Adipocyte (in vitro differentiated cells): ENCODE data around the gene HOXD4.

Experiments used
- DNase-seq: peaks from one replicate; pipeline ENCODE4 v3.0.0-alpha.2; 2015; ENCODE audit warnings: low read depth
- H3K27me3 ChIP-seq: replicated peaks from 2 replicates; pipeline ENCODE4 v1.7.0; 2013; ENCODE audit warnings: mild to moderate bottlenecking, low read length, moderate library complexity; ENCODE audit not compliant: control insufficient read depth, insufficient read depth
- H3K36me3 ChIP-seq: 2 replicates; pipeline ENCODE4 v1.7.0; 2013; ENCODE audit warnings: low read length, mild to moderate bottlenecking, moderate library complexity; ENCODE audit not compliant: control insufficient read depth, insufficient read depth, severe bottlenecking
- H3K4me1 ChIP-seq: 2 replicates; pipeline ENCODE4 v1.7.0; 2013; ENCODE audit warnings: mild to moderate bottlenecking, low read length, moderate library complexity; ENCODE audit not compliant: control insufficient read depth, insufficient read depth
- H3K4me3 ChIP-seq: 2 replicates; pipeline ENCODE4 v1.7.0; 2013; ENCODE audit warnings: mild to moderate bottlenecking, low read length, moderate library complexity
- H3K9ac ChIP-seq: 2 replicates; pipeline ENCODE4 v1.7.0; 2013; ENCODE audit warnings: mild to moderate bottlenecking, low read length, moderate library complexity
- H3K9me3 ChIP-seq: 2 replicates; pipeline ENCODE4 v1.7.0; 2013; ENCODE audit warnings: mild to moderate bottlenecking, low read length, moderate library complexity; ENCODE audit not compliant: control insufficient read depth

The HOXD4 gene

DNA sequence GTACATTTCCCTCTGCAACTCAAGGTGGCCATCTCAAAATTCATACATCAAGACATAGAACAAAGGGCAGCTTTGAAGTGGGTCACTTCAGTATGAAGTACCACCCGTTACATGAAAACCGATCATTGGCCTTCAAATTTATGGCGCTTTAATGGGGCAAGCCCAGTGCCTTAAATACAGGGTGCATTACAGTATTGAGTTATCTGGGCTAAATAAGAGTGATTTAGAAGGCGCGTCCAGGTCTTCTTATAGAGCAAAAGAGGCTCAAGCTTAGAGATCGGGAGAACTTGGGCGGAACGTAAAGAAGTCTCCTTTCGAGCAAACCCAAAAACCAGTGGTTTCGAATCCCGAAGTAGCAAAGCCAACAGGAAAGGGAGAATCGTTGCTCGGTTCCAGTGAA is 12.9 kb downstream of the HOXD4 start:
- Histone ChIP-seq H3K9ac (no peak overlapping the region), H3K9me3 (no peaks in the 10 kb centered on the region), H3K27me3 (no peaks in the 10 kb centered on the region), H3K4me1 (peaks cover 9% of the 10 kb centered on the region), H3K4me3 (no peak overlapping the region), H3K36me3 (no peaks in the 10 kb centered on the region)
- no peak for DNase-seq

DNA sequence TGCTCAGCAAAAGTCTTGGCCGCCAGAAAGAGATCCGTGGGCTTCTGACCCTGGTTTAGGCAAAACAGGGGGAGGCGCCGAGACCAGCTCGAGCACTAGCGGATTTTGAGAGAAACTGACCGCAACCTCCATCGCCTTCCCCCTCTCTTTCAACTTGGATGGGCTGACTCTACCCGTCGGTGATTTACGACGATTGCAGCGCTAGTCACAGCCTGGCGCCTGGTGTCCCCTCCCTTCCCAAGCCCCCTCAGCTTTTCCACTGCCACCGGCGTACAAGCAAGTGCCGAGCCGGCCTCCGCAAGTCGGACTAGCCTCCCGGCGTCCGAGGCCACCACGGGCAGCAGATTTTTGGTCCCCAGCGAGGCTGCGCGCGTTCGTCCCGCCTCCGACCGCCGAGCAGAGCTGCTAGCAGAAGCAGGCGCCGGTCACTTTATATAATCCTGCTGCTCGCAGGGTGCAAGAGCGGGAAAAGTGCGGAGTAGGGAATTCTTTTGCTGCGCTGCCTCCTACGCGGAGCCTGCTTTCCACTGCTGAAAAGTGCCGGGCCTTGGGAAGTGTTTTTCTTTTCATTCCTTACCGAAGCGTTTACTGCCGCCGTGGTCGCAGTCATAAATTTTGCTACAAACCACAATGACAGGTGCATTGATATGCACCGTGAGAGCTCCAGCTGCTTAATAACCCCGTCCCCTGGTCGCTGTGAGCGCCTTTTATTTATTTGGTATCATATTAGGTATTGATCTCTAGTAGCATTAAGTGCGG is 13.4 kb downstream of the HOXD4 start:
- no peak overlapping the region for H3K4me3 ChIP-seq
- DNase-seq, result no peak
- no peaks in the 10 kb centered on the region for H3K36me3 ChIP-seq
- no peaks in the 10 kb centered on the region for H3K9me3 ChIP-seq
- peaks cover 9% of the 10 kb centered on the region for H3K4me1 ChIP-seq
- no peaks in the 10 kb centered on the region for H3K27me3 ChIP-seq
- H3K9ac ChIP-seq, result no peak overlapping the region

DNA sequence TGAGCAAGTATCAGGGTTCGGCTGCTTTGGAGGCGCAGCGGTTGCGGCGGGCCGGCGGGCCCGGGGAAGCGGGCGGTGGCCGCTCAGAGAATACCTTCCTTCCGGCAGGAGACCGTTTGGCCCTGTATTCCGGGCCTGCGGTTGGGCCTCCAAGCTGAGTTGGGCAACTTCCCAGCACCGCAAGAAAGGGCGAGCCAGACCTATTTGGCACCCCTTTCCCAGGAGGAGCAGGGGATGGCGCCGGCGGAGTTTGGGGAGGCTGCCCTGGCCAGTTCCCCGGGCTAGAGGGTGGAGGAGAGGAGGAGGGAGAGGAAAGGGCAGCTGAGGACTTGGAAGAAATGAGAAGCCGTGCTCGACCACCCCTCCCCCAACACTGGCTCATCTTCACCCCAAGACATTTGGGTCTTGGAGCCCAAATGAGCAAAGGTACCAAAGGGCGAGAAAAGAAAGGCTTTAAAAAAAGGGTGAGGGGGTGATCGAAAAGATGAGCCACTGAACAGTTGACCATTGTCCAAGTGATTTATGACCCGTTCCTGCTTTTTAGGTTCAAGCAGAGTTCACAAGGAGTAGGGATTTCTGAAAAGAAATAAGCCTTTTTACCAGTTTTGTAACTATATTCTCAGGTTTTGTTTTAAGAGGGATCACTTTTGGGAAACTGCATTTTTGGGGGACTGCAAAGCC is 14.2 kb downstream of the HOXD4 start:
- no peaks in the 10 kb centered on the region for H3K36me3 ChIP-seq

DNA sequence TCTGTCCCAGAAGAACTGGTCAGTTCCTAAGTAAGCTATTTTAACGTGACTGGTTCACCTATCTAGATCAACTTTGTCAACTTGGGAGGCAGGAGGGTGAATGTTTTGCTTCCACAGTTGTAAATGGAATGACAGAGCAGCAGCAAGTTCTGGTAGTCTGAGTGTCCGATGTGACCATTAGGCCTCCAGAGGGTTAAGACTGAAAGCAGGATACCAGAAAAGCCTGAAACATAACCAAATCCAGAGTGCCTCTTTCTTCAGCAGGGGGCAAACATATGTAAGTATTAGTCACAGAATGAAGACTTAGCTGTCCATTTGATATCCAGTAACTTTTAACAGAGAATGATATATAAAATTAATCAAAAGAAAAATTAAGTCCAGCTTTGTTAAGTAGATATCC is 14.9 kb downstream of the HOXD4 start:
- H3K9ac ChIP-seq, result no peak overlapping the region
- no peak for DNase-seq
- no peaks in the 10 kb centered on the region for H3K36me3 ChIP-seq
- H3K27me3 ChIP-seq, result no peaks in the 10 kb centered on the region
- H3K4me1 ChIP-seq, result peaks cover 9% of the 10 kb centered on the region
- H3K9me3 ChIP-seq, result no peaks in the 10 kb centered on the region
- no peak overlapping the region for H3K4me3 ChIP-seq

More for the DNA sequence above, 14.2 kb downstream of the HOXD4 start:
- Histone ChIP-seq H3K4me3 (no peak overlapping the region), H3K9me3 (no peaks in the 10 kb centered on the region), H3K9ac (no peak overlapping the region), H3K4me1 (peaks cover 9% of the 10 kb centered on the region), H3K27me3 (no peaks in the 10 kb centered on the region)
- DNase-seq, result no peak

DNA sequence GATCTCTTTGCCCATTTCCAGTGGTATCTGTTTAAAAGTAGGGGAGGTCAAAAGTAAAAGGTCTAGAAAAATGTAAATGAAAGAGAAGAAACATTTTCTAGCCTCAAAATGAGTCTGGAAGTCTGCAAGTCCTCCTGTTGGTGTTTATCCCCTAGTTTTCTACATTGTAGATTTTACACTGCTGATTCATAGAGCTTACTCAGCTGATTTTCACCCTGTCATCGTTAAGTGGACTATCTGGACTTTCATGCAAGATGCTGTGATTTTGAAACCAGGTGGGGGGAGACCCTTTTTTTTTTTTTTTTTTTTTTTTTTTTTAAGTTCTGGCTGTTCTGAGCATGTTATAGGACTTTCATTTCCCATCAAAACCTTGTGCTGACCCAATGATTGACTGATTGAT is 16.0 kb downstream of the HOXD4 start:
- no peaks in the 10 kb centered on the region for H3K36me3 ChIP-seq
- no peak overlapping the region for H3K4me3 ChIP-seq
- peaks cover 3% of the 10 kb centered on the region for H3K4me1 ChIP-seq
- H3K9me3 ChIP-seq, result no peaks in the 10 kb centered on the region
- DNase-seq, result no peak
- H3K27me3 ChIP-seq, result no peaks in the 10 kb centered on the region
- H3K9ac ChIP-seq, result no peak overlapping the region

DNA sequence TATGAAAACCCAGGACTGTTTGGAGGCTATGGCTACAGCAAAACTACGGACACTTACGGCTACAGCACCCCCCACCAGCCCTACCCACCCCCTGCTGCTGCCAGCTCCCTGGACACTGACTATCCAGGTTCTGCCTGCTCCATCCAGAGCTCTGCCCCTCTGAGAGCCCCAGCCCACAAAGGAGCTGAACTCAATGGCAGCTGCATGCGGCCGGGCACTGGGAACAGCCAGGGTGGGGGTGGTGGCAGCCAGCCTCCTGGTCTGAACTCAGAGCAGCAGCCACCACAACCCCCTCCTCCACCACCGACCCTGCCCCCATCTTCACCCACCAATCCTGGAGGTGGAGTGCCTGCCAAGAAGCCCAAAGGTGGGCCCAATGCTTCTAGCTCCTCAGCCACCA is 17.8 kb downstream of the HOXD4 start:
- Histone ChIP-seq H3K36me3 (no peaks in the 10 kb centered on the region), H3K4me3 (no peak overlapping the region), H3K9ac (no peak overlapping the region), H3K9me3 (no peaks in the 10 kb centered on the region), H3K27me3 (no peaks in the 10 kb centered on the region), H3K4me1 (peaks cover 6% of the 10 kb centered on the region)
- DNase-seq, result no peak

DNA sequence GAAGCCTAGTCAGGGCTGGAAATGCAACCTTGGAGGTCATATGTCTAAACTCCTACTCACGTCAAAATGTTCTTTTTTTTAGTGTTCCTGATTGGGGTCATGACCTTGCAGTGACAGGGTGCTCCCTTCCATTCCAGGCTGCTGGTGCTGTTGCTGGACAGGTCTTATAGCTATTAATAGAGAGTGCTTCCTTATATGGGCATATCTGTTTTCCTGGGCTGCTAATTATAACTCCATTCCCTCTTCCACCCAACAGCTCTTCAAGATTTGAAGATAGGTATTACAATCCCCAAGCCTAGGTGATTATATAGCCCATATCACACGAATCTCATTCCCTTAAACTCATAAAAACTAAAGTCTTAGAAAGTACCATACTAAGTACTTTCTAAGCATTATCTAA is 18.4 kb downstream of the HOXD4 start:
- H3K9me3 ChIP-seq, result no peaks in the 10 kb centered on the region
- no peaks in the 10 kb centered on the region for H3K27me3 ChIP-seq
- peaks cover 10% of the 10 kb centered on the region for H3K4me1 ChIP-seq
- no peak overlapping the region for H3K9ac ChIP-seq
- H3K36me3 ChIP-seq, result no peaks in the 10 kb centered on the region
- no peak overlapping the region for H3K4me3 ChIP-seq
- no peak for DNase-seq

DNA sequence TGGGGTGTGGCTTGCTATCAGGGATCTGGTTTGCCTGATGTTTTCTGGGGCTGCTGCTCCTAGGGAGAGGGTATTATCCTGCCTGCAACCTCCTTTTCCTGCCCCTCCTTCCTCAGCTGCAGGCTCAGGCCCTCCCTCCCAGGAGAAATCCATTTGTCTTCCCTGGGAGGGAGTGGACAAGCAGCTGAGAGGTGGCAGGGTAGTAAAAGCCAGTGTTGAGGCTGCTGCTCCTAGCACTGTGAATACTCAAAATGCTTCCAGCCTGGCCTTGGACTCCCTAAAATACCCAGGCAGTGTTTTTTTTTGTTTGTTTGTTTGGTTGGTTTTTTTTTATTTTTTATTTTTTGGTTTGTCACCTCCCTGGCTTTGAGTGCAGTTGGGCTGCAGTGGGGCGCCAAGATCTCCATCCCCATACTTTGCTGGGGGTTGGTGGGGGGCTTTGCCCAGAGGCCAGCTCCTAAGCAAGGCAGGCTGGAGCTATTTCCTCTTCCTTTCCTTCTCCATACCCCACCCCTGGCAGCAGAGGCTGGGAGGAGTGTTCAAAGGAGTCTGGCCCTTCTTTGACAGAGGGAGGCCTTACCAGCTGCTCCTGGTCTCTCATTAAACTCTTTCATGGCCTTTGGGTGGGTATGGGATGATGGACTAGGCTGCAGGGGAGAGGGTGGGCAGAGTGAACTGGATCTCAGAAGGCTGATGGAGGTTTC is 19.4 kb downstream of the HOXD4 start:
- no peaks in the 10 kb centered on the region for H3K36me3 ChIP-seq
- peaks cover 10% of the 10 kb centered on the region for H3K4me1 ChIP-seq
- H3K9me3 ChIP-seq, result no peaks in the 10 kb centered on the region
- no peaks in the 10 kb centered on the region for H3K27me3 ChIP-seq
- no peak for DNase-seq
- H3K4me3 ChIP-seq, result no peak overlapping the region
- no peak overlapping the region for H3K9ac ChIP-seq

DNA sequence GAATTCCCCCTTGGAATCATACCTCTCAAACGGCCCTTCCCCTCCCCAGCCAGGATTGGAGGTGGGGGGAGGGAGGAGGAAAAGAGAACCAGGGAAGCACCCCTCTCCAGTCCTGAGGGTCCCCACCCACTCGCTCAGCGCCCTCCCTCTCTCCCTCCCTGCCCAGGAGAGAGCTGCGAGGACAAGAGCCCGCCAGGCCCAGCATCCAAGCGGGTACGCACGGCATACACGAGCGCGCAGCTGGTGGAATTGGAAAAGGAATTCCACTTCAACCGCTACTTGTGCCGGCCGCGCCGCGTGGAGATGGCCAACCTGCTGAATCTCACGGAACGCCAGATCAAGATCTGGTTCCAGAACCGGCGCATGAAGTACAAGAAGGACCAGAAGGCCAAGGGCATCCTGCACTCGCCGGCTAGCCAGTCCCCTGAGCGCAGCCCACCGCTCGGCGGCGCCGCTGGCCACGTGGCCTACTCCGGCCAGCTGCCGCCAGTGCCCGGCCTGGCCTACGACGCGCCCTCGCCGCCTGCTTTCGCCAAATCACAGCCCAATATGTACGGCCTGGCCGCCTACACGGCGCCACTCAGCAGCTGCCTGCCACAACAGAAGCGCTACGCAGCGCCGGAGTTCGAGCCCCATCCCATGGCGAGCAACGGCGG is 20.1 kb downstream of the HOXD4 start:
- H3K4me1 ChIP-seq, result peaks cover 10% of the 10 kb centered on the region
- H3K27me3 ChIP-seq, result no peaks in the 10 kb centered on the region
- H3K9me3 ChIP-seq, result no peaks in the 10 kb centered on the region
- H3K9ac ChIP-seq, result no peak overlapping the region
- H3K36me3 ChIP-seq, result no peaks in the 10 kb centered on the region
- no peak overlapping the region for H3K4me3 ChIP-seq
- DNase-seq, result no peak

DNA sequence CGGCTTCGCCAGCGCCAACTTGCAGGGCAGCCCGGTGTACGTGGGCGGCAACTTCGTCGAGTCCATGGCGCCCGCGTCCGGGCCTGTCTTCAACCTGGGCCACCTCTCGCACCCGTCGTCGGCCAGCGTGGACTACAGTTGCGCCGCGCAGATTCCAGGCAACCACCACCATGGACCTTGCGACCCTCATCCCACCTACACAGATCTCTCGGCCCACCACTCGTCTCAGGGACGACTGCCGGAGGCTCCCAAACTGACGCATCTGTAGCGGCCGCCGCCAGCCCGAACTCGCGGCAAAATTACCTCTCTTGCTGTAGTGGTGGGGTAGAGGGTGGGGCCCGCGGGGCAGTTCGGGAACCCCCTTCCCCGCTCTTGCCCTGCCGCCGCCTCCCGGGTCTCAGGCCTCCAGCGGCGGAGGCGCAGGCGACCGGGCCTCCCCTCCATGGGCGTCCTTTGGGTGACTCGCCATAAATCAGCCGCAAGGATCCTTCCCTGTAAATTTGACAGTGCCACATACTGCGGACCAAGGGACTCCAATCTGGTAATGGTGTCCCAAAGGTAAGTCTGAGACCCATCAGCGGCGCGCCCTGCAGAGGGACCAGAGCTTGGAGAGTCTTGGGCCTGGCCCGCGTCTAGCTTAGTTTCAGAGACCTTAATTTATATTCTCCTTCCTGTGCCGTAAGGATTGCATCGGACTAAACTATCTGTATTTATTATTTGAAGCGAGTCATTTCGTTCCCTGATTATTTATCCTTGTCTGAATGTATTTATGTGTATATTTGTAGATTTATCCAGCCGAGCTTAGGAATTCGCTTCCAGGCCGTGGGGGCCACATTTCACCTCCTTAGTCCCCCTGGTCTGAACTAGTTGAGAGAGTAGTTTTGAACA is 20.9 kb downstream of the HOXD4 start:
- DNase-seq, result no peak
- no peak overlapping the region for H3K9ac ChIP-seq
- no peaks in the 10 kb centered on the region for H3K36me3 ChIP-seq
- peaks cover 10% of the 10 kb centered on the region for H3K4me1 ChIP-seq
- H3K4me3 ChIP-seq, result no peak overlapping the region
- no peaks in the 10 kb centered on the region for H3K27me3 ChIP-seq
- no peaks in the 10 kb centered on the region for H3K9me3 ChIP-seq
